Hematopoietic multipotent progenitor cell treated with erythropoietin and hydrocortisone succinate and interleukin-3 and kit ligand, for 17 days (in vitro differentiated cells): ENCODE data around the gene IL17RD.

Experiments
- DNase-seq: peaks from one replicate; pipeline ENCODE4 v3.0.0-alpha.2; 2015; ENCODE audit warnings: low spot score

The IL17RD gene

DNA sequence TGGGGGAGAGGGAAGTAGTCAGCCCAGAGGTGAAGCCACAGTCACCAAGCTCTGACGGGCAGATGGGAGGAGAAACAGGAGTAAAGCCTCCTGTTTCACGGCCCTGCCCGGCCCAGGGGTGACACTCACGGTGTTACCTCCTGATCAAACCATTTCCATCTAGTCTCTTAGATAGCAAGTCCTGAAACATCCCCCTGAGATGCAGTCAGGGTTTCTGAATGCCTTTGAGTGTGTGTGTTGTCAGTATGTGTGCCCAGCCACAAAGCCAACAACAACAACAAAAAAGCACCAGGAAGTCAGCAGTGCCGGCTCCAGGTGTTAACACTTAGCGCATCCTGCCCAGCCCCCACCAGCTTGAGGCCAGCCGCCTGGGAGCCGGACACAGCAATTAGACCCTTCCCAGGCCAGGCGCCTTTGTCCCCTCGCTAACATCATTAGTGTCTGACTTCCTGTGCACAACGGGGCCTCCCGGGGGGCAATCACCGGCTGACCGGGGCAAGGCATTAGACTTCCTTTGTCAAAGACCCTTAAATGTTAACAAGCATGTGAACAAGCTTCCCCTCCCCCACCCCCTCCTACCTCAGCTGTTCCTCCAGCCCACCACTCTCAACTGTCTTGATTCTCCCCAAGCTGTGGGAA is 34.5 kb downstream of the IL17RD start:
- DNase-seq = no peak

GRCh38 chr3:57128826-57129667 is 36.1 kb downstream of the IL17RD start:
- no peak for DNase-seq

DNA sequence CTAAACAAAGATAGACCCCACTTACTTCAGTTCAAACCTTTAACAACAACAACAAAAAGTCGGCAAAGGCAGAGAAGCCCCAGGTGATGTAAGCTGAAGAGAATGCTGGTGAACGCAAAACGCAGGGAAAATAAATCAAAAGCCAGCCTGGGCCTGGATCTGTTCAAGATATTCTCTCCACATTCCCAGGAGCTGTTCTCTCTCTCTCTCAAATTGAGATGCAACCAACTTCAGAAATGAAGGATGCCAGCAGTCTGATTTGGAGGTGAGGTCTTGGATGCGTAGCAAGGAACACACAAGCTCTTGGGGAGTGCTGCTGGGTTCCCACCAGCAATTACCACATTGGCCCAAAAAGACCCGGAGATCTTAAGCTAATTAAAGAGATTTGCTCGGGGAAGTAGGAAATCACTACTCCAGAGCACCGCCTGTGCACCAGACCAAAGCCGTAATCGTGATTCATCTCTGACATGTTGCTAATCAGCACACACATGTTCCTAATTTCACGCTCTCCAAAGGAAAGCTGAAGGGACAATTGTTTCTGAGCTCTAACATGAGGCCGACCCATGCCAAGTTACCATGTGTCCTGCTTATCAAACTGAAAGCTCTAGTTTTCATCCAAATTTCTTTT is 37.1 kb downstream of the IL17RD start:
- DNase-seq = no peak

DNA sequence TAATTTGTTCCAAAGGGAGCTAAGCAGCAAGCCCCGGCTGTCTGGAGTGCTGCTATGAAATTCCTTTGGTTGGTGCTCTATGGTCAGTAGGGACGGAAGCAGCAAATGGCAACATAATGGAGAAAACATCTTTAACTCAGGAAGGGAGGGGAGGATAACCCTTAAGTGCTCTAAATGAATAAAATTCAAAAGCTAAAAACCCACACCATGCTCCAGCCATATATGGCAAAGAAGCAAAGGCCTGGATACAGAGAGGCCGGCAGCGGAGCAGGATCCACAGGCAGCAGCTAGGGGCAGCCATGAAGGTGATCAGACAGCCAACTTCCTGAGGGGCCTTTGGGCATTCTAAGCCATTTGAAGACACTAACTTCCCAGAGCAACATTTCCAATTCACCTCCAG is 38.9 kb downstream of the IL17RD start:
- no peak for DNase-seq

DNA sequence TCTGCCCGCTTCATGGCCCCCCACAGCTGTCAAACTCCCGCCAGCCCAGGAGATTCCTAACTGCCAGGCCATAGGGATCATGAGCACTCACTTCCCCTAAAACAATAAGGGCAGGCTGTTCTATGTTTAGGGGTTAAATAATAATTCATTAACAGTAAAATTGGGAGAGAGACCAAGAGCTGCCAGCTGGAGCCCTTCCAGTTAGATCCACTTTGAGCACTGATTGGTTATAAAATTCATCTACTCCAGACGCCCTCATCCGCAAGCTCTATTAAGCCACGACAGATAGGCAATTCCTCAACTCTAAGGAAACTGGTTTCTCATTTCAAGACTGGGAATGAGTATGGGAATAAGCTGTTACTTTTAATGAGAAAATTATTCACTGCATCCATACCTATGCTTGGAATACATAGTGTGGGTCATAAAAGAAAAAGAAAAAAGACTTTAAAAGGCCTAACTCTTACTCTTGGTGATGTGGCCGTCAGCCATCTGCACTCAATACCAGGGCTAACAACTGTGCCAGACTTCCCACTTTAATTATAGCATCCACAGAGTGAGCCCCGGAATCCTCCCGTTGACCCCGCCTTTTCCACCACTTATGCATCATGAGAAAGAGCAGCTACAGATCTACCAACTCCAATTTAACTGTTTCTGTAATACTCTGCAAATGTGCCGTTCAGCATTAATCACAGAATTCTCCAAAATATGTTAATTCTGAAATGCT is 44.5 kb downstream of the IL17RD start:
- no peak for DNase-seq

- no peak for DNase-seq
Observed at GRCh38 chr3:57120040-57120439, 45.1 kb downstream of the IL17RD start.

DNA sequence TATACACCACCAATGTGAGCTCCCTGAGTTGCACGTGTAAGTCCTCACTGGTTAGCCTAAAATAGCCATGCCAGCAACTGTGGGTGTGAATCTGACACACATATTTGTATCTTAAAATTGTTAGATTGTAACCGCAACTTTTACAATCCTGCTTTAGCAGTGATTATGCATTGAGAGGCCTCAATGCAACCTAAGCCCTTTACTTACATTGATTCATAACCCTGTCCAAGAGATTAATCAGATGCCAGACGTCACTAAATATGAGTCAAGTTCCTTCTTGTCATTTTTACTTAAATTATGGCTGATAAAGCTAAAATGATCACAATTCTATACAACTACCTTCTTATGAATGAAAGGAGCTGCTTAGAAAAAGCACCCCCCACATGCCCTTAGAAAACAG is 46.9 kb downstream of the IL17RD start:
- no peak for DNase-seq

- DNase-seq = no peak
Observed at GRCh38 chr3:57116501-57116900, 48.7 kb downstream of the IL17RD start.

- DNase-seq = no peak
Observed at GRCh38 chr3:57112206-57112605, 52.9 kb downstream of the IL17RD start.

GRCh38 chr3:57110798-57111197 is 54.4 kb downstream of the IL17RD start:
- DNase-seq = no peak

GRCh38 chr3:57110214-57110613 is 54.9 kb downstream of the IL17RD start:
- DNase-seq = no peak

DNA sequence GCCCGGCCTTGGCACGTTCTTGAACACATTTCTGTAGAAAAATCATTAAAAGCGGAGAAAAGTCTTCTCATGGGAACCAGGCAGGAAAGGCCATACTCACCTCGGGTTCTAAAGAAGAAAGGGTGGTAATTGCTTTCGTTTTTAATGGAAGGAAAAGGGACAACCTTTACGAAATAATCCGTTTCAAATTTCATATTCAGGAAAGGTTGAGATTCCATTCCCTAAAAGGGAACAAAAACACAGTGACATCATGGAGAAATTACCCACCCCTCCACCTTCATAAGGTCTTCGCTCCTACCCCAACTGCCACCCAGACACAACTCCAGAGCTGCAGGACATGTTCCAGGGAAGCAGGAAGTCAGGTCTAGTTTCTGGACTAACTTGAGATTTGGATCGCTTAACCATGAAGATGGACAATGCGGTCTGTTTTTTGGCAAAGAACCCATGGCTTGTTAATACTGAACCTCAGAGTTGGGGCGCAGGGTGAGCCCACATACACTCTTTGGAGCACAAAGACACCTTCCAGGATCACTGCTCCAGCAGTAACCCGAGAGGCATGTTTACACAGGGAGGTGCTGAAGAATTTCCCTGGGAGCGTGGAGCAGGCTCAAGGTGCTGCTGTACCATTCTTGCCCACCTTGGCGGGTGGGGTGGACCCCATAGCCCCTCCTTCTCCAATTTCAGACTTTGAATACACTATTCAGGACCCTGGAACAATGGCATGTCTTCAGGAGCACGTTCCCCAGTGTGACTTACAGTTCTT is 55.5 kb downstream of the IL17RD start:
- DNase-seq = no peak

DNA sequence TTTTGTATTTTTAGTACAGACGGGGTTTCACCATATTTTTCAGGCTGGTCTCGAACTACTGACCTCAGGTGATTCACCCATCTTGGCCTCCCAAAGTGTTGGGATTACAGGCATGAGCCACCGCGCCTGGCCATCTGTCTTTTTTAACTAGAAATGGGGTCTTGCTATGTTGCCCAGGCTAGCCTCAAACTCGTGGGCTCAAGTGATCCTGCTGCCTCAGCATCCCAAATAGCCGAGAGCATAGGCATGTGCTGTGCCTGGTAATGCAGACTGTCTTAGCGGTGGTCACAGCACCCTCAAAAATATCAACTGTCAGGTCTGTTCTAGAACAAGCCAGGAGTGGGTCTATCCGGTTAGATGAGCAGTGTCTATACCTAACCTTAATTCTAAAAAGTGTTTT is 56.5 kb downstream of the IL17RD start:
- no peak for DNase-seq

DNA sequence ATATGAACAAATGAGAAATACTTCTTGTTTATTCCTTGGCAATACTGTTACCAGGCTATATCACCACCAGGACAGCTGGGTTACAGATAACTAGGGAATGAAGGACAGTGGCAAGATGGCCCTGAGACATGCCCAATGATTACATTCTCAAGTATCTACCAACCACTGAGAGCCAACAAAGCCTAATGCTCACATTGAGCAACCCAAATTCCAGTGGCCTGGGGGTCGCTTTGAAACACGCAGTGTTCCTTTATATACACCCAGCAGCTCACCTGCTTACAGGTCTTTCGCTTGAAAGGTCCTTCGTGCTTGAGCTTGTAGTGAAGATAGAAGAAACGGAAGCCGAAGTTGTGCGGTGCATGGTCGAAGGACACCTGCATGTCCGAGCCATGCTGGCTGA is 59.6 kb downstream of the IL17RD start:
- DNase-seq = no peak

DNA sequence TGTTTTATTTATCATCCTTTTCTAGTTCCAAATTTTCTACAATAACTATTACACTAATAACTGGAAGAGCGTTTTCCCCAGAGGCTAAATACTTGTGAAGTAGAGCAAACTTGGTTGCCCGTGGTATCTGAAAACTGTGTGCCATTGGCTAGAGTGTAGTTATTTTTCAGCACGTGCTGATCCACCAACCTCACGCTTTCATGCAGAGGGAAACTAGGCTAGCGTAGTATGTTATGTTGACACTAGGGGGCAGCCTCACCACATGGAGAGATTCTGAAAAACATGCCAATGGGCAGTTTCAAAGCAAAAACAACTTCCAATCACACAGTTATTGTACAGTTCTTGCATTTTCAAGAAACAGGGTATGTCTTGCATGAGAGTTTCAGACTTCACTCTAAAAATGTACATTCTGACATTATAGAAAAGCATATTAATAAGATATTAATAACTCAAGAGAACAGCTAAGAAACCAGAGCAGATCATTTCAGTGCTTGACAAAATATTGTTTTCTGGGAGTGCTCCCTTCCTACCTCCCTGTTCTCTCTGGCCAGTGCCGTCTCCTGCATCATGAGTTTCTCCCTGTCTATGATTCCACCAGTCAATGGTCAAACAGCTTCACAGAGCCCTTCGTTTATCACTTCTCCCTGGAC is 65.0 kb downstream of the IL17RD start:
- peak; percentile 47 for DNase-seq

GRCh38 chr3:57098418-57099310 is 66.5 kb downstream of the IL17RD start:
- no peak for DNase-seq

DNA sequence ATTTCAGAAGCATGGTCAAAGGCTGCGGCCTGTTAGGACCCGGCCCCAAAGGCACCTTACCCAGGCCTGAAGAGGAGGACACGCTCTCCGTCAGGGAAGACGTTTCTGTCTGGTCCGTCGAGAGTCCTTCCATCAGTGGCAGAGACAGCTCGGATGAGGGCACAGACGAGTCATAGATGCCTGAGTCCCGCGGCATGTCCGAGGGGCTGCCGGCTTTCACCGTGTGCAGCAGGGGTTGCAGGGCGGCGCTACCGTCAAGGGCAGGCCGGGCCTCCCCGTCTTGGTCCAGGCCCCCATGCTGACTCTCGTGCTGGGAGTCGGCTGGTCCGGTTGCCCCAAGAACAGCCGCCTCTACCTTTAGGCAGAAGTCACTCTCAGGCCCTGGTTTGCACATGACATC is 67.6 kb downstream of the IL17RD start:
- DNase-seq = no peak

- DNase-seq = no peak
Observed at GRCh38 chr3:57095363-57095762, 69.8 kb downstream of the IL17RD start.

DNA sequence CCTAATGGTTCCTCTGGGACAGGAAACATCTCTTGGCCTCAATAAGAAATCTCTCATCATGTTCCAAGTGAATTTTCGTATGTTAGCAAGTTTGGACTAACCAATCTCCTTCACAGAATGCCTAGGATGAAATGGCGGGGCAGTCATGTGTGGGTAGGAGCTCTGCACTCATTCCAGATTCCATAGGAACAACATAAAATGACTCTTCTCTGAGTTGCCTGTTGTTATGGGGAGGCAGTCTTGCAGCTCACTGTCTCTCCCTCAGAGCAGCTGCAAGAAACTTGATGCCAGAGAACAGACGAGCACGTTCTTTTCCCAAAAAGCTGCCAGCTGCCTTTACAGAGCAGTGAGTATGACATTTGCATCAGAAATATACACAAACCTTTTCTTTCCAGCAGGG is 70.6 kb downstream of the IL17RD start:
- no peak for DNase-seq

DNA sequence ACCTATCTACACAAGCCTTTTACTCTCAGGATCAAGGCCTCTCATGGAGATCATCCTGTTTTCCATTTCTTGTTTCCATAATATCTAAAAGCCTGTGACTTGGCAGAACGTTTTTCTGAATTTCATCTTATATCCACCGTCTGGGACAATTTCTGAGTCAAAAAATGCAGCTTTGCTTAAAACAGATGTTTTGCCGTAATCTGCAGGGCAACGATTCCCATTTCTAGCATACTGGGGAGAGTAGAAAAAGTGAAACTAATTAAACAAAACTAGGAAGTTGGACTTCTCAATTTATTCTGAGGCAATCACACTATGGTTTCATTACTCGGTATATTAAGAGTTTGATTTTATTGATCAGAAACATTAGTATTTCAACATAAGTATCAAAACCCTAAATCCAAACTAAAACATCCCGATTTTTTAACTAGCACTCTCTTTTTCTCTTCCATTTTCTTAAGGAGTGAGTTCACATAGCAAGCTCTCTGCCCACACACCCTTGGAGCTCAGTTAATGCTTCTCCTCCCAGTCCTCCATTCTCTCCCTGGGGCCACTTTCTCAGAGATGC is 71.1 kb downstream of the IL17RD start:
- DNase-seq = no peak
